K562 (cell line): ENCODE results near the gene POGLUT2. TPM values are rescaled to one million over a fixed set of nuclear protein-coding genes. Genes with fewer than 3 reads are reported as not detected.

ENCODE experiments used
- ATAC-seq: fragments of 200-7000 bp; cut with Tn5 transposase; 3 replicates; pipeline ENCODE4 v1.9.1; 2020; ENCODE audit warnings: moderate library complexity
- BruUV-seq: library from RNA; stranded (reverse); fragments of 400-500 nt; replicated peaks from 2 replicates; lab custom pipeline; 2021; lab: Mats Ljungman, UMichigan
- CTCF ChIA-PET: fragments of 300-600 bp; formaldehyde crosslinking; extraction: SDS; loops from one replicate; lab custom pipeline; 2021; ENCODE audit warnings: low intra/inter-chr PET ratio; lab: Yijun Ruan, JAX
- POLR2A ChIA-PET: fragments of 300-600, 350-650 bp; sonication (Branson Sonifier 250); formaldehyde crosslinking; extraction: SDS; loops from one replicate; lab custom pipeline; 2021; ENCODE audit warnings: antibody characterized with exemption, inconsistent platforms; lab: Yijun Ruan, JAX
- DNase-seq, 4 experiments: peaks; one replicate each; pipeline versions ENCODE4 v3.0.0 to v3.0.0-alpha.2; 2011 to 2018; ENCODE audit warnings: low spot score in 3 of 4, mixed read lengths in 3 of 4; ENCODE audit errors: extremely low read depth in 1 of 4
- FAIRE-seq: peaks from 2 replicates; lab custom pipeline; 2011; peaks lifted over from hg19 to GRCh38; lab: Jason Lieb, UNC
- H2AFZ ChIP-seq: 2 replicates; pipeline ENCODE4 v1.6.0; 2011; ENCODE audit warnings: low read depth, low read length, control low read depth, inconsistent platforms
- H3K27ac ChIP-seq: fragments of 200-600 bp; 3 replicates; pipeline ENCODE4 v1.8.0; 2011; ENCODE audit warnings: low read depth, mild to moderate bottlenecking, control low read depth, inconsistent platforms, low read length, moderate library complexity, mixed read lengths; ENCODE audit errors: extremely low read depth
- H3K27me3 ChIP-seq, 2 experiments: fragments of 300-600 bp in 1 of 2; 2 replicates in 1 of 2; 3 replicates in 1 of 2; pipeline versions ENCODE4 v1.6.0 to v1.8.0; 2011; ENCODE audit warnings: inconsistent platforms in 2 of 2, low read length in 2 of 2, mild to moderate bottlenecking in 1 of 2, mixed read lengths in 1 of 2, moderate library complexity in 1 of 2; ENCODE audit not compliant: control insufficient read depth in 2 of 2, insufficient read depth in 2 of 2
- H3K36me3 ChIP-seq: fragments of 300-600 bp; 3 replicates; pipeline ENCODE4 v1.8.0; 2011; ENCODE audit warnings: mild to moderate bottlenecking, low read length, inconsistent platforms; ENCODE audit not compliant: control insufficient read depth, insufficient read depth
- H3K4me1 ChIP-seq, 2 experiments: fragments of 200-600 bp in 1 of 2; replicated peaks in 1 of 2; 2 replicates in 1 of 2; 3 replicates in 1 of 2; pipeline versions ENCODE4 v1.5.1 to v1.8.0; 2011; ENCODE audit warnings: inconsistent platforms in 2 of 2, low read length in 2 of 2, mild to moderate bottlenecking in 1 of 2, mixed read lengths in 1 of 2, moderate library complexity in 1 of 2; ENCODE audit not compliant: control insufficient read depth in 2 of 2, insufficient read depth in 2 of 2
- H3K4me2 ChIP-seq: 2 replicates; pipeline ENCODE4 v1.6.1; 2011; ENCODE audit warnings: low read length, control low read depth, inconsistent platforms, mixed read lengths; ENCODE audit not compliant: insufficient read depth
- H3K4me3 ChIP-seq: fragments of 200-600 bp; sonication (generic), shearing (Covaris generic); 2 replicates; pipeline ENCODE4 v1.5.1; 2016; ENCODE audit warnings: control low read depth, inconsistent platforms
- H3K79me2 ChIP-seq: fragments of 200-600 bp; 3 replicates; pipeline ENCODE4 v1.8.0; 2011; ENCODE audit warnings: low read length, inconsistent platforms; ENCODE audit not compliant: control insufficient read depth, insufficient read depth
- H3K9ac ChIP-seq, 2 experiments: 2 replicates each; pipeline versions ENCODE4 v1.6.0 to v1.6.1; 2011; ENCODE audit warnings: low read depth in 2 of 2, low read length in 2 of 2, control low read depth in 1 of 2, inconsistent platforms in 1 of 2, mild to moderate bottlenecking in 1 of 2, mixed read lengths in 1 of 2; ENCODE audit not compliant: insufficient read depth in 1 of 2
- H3K9me1 ChIP-seq: one replicate; pipeline ENCODE4 v1.6.0; 2011; ENCODE audit warnings: inconsistent platforms, mild to moderate bottlenecking, low read length, moderate library complexity; ENCODE audit not compliant: control insufficient read depth, insufficient read depth
- H3K9me3 ChIP-seq: replicated peaks from 2 replicates; pipeline ENCODE4 v1.5.1; 2011; ENCODE audit warnings: low read depth, low read length, inconsistent platforms; ENCODE audit not compliant: control insufficient read depth, insufficient read depth
- H4K20me1 ChIP-seq: replicated peaks from 2 replicates; pipeline ENCODE4 v1.6.1; 2011; ENCODE audit warnings: low read length, inconsistent platforms, mixed read lengths; ENCODE audit not compliant: control insufficient read depth, insufficient read depth
- CGGBP1 ChIP-seq: fragments of 250-450 bp; sonication (Bioruptor Pico); IDR thresholded peaks from 2 replicates; pipeline ENCODE4 v1.9.0; 2021; ENCODE audit warnings: mild to moderate bottlenecking
- DNMT1 ChIP-seq: fragments of 450-650 bp; IDR thresholded peaks from 2 replicates; pipeline ENCODE4 v1.6.1; 2016; ENCODE audit warnings: antibody characterized with exemption, mild to moderate bottlenecking
- GTF2E2 ChIP-seq: fragments of 200-800 bp; sonication (Bioruptor generic); IDR thresholded peaks from 2 replicates; pipeline ENCODE4 v1.6.1; 2016; ENCODE audit warnings: missing genetic modification characterization, missing compliant biosample characterization
- NR3C1 ChIP-seq: sonication (generic); formaldehyde crosslinking; IDR thresholded peaks from 2 replicates; pipeline ENCODE4 v1.8.1; 2022; ENCODE audit warnings: missing genetic modification reagents
- PCBP1 ChIP-seq: fragments of 200-400 bp; formaldehyde crosslinking; IDR thresholded peaks from 2 replicates; pipeline ENCODE4 v1.6.1; 2018; ENCODE audit warnings: mild to moderate bottlenecking, low read depth, low read length; ENCODE audit not compliant: poor library complexity, severe bottlenecking
- TFE3 ChIP-seq: fragments of 450-650 bp; formaldehyde crosslinking; IDR thresholded peaks from 2 replicates; pipeline ENCODE4 v1.4.0; 2020; ENCODE audit warnings: mild to moderate bottlenecking, mixed read lengths
- TSC22D4 ChIP-seq: fragments of 450-650 bp; IDR thresholded peaks from 2 replicates; pipeline ENCODE4 v1.6.1; 2016; ENCODE audit warnings: missing genetic modification characterization, missing biosample characterization, control low read depth
- WGBS: fragments of 100-300 bp; shearing (Covaris generic); methylation state at CpG from one replicate; pipeline ENCODE4 v1.1.6; 2016; ENCODE audit warnings: low coverage, mixed read lengths; ENCODE audit not compliant: insufficient coverage; ENCODE audit errors: missing lambda C conversion rate; 5-methylcytosine and 5-hydroxymethylcytosine counted together
- in situ Hi-C: fragments of 300-500 bp; cut with MboI; formaldehyde crosslinking; loops from 4 replicates; pipeline ENCODE4 v1.15.0; 2018; ENCODE audit warnings: inconsistent platforms, mixed read lengths
- intact Hi-C: fragments of 100-400 bp; cut with micrococcal nuclease; formaldehyde crosslinking; loops from 2 replicates; pipeline ENCODE4 v1.14.2; 2022
- polyA plus RNA-seq, 8 experiments: library from polyadenylated mRNA; depleted of rRNA in 4 of 8; stranded (reverse) in 5 of 8; unstranded in 3 of 8; fragments of >200 nt; fragmentation: Nextera tagmentation in 2 of 8; fragmentation: Illumina TruSeq in 1 of 8; extraction: Ambion mirVana in 2 of 8; extraction: Trizol in 1 of 8; gene quantifications; 2 replicates each; pipeline versions ENCODE4 v1.2.1 to v1.2.3, GENCODE V29; 2011 to 2014; ENCODE audit warnings: inconsistent platforms in 1 of 8, missing spikeins in 1 of 8
- total RNA-seq, 7 experiments: library from RNA; depleted of rRNA in 6 of 7; stranded (reverse); fragments of >200 nt in 6 of 7; fragmentation: Illumina TruSeq in 2 of 7; extraction: Trizol in 2 of 7; gene quantifications; 2 replicates each; pipeline versions ENCODE4 v1.2.1 to v1.2.3, GENCODE V29; 2011 to 2021; ENCODE audit warnings: low replicate concordance in 1 of 7
- TF ChIP-seq, protein P1 (sequence below): fragments of 250-450 bp; sonication (Bioruptor Pico); IDR thresholded peaks from 2 replicates; pipeline ENCODE4 v1.4.0; 2020; ENCODE audit warnings: borderline replicate concordance
- TF ChIP-seq, protein P2 (sequence below): fragments of 450-650 bp; IDR thresholded peaks from 2 replicates; pipeline ENCODE4 v1.6.1; 2016; ENCODE audit warnings: low read depth, mild to moderate bottlenecking, moderate library complexity

The POGLUT2 gene
- total and polyA plus RNA-seq, 9 of the 15 experiments (the other 6 are each of a cell fraction or from before 2014, with no cell fraction given): 3.8 to 11.8 (median 10.8) TPM

DNA sequence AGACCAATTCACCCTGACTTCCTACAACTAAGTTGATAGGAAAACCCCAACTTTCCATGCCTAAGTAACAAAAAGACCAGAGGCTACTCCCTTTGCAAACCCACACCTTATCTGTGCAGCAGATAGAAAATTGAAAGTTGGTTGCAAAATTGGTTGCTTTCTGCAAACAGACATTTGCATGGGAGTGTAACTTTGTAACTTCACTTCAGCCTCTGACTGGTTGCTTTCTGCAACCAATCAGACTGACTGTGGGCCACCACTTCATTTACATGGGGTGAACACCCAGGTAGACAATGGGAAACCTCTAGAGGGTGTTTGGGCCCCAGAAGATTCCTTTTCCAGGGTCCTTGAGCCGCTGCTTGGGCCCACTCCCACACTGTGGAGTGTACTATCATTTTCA lies 35.0 kb downstream of the POGLUT2 start:
- Histone ChIP-seq H4K20me1 (no peaks in the 10 kb centered on the region), H3K36me3 (peaks cover 18% of the 10 kb centered on the region; the same call in 1 of the 3 replicates), H3K27me3 (no peaks in the 10 kb centered on the region), H3K9me1 (no peaks in the 10 kb centered on the region), H3K9ac (no peak overlapping the region), H3K27ac (no peak overlapping the region), H3K4me1 (no peaks in the 10 kb centered on the region)
- BruUV-seq: no TSS peak
- intact Hi-C loops: no loop called here
- CTCF ChIA-PET: no interaction called here
- no peak for DNase-seq
- TF ChIP-seq, protein P1, sequence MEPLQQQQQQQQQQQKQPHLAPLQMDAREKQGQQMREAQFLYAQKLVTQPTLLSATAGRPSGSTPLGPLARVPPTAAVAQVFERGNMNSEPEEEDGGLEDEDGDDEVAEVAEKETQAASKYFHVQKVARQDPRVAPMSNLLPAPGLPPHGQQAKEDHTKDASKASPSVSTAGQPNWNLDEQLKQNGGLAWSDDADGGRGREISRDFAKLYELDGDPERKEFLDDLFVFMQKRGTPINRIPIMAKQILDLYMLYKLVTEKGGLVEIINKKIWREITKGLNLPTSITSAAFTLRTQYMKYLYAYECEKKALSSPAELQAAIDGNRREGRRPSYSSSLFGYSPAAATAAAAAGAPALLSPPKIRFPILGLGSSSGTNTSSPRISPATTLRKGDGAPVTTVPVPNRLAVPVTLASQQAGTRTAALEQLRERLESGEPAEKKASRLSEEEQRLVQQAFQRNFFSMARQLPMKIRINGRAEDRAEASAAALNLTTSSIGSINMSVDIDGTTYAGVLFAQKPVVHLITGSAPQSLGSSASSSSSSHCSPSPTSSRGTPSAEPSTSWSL (CRISPR knock-in tag): no peak
- no peak for TF ChIP-seq TSC22D4 (tag)
- TF ChIP-seq PCBP1: no peak
- TF ChIP-seq TFE3: no peak
- TF ChIP-seq NR3C1: no peak
- no peak for TF ChIP-seq CGGBP1 (CRISPR knock-in tag)
- TF ChIP-seq DNMT1: no peak
- TF ChIP-seq GTF2E2 (tag): no peak
- TF ChIP-seq, protein P2, sequence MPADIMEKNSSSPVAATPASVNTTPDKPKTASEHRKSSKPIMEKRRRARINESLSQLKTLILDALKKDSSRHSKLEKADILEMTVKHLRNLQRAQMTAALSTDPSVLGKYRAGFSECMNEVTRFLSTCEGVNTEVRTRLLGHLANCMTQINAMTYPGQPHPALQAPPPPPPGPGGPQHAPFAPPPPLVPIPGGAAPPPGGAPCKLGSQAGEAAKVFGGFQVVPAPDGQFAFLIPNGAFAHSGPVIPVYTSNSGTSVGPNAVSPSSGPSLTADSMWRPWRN: no peak
- TF ChIP-seq, all 486 proteins: peak for 0
- in situ Hi-C loops: no loop called here
- no peaks in the 10 kb centered on the region for H3K79me2 ChIP-seq
- no peak overlapping the region for H3K4me2 ChIP-seq
- ATAC-seq (peak; percentile 48), FAIRE-seq (no peak)
- POLR2A ChIA-PET: interaction anchor here (1.0 kb wide), 1 partner anchor 9 kb away, joined by 4 read pairs; the partner anchor contains the start of gene TEX30
- H2AFZ ChIP-seq: no peak overlapping the region
- 0% methylated on average over 1 of the region's 1 CpG for WGBS
- H3K4me3 ChIP-seq: no peak overlapping the region
- H3K9me3 ChIP-seq: no peaks in the 10 kb centered on the region
